Esophagus (tissue), 2 donors: ENCODE data around the gene PPP1R3G. TPM values are rescaled to one million over a fixed set of nuclear protein-coding genes. Genes with fewer than 3 reads are reported as not detected.
A peak's percentile ranks its signal among the peaks of the same experiment; 100 is the strongest.

Source experiments
- H3K27ac ChIP-seq, 2 donors: one replicate each; pipeline ENCODE4 v1.5.1; 2013; ENCODE audit warnings: low read depth in 2 of 2, mild to moderate bottlenecking in 2 of 2, inconsistent platforms in 1 of 2, low read length in 1 of 2, moderate library complexity in 1 of 2
- H3K27me3 ChIP-seq, 2 donors: one replicate each; pipeline ENCODE4 v1.6.1; 2013; ENCODE audit warnings: low read length in 2 of 2, control low read depth in 1 of 2, mild to moderate bottlenecking in 1 of 2; ENCODE audit not compliant: insufficient read depth in 2 of 2, control insufficient read depth in 1 of 2
- H3K36me3 ChIP-seq, 2 donors: one replicate each; pipeline ENCODE4 v1.6.1; 2013; ENCODE audit warnings: low read length in 1 of 2; ENCODE audit not compliant: control insufficient read depth in 2 of 2, insufficient read depth in 2 of 2
- H3K4me1 ChIP-seq, 2 donors: one replicate each; pipeline ENCODE4 v1.6.1; 2013; ENCODE audit warnings: low read length in 1 of 2; ENCODE audit not compliant: control insufficient read depth in 2 of 2, insufficient read depth in 2 of 2
- H3K4me3 ChIP-seq, 2 donors: one replicate each; pipeline ENCODE4 v1.5.1; 2013; ENCODE audit warnings: low read length in 2 of 2, mild to moderate bottlenecking in 2 of 2, low read depth in 1 of 2, moderate library complexity in 1 of 2
- H3K9me3 ChIP-seq, 2 donors: one replicate each; pipeline ENCODE4 v1.6.1; 2013; ENCODE audit warnings: mild to moderate bottlenecking in 2 of 2, low read depth in 1 of 2, low read length in 1 of 2, moderate library complexity in 1 of 2; ENCODE audit not compliant: control insufficient read depth in 2 of 2, insufficient read depth in 1 of 2
- WGBS, 2 donors: extraction: QIAGEN DNeasy Blood & Tissue Kit; methylation state at CpG; one replicate each; pipeline ENCODE4 v1.1.7; 2013; 5-methylcytosine and 5-hydroxymethylcytosine counted together
- polyA plus RNA-seq, 2 donors: library from polyadenylated mRNA; stranded (reverse); fragments of 200-250 nt; gene quantifications; one replicate each; pipeline ENCODE4 v1.2.3, GENCODE V29; 2013
- donor health status: healthy with polysubstance abuse.
- donor health status: Bipolar disorder and iron deficiency.

Gene PPP1R3G
- polyA plus RNA-seq, 2 donors, result 0.92 to 2.2 TPM

- Histone ChIP-seq H3K4me1 (peaks cover 2 to 18% of the 10 kb centered on the region in 2 donors), H3K36me3 (no peaks in the 10 kb centered on the region), H3K27ac (no peak overlapping the region), H3K27me3 (no peaks in the 10 kb centered on the region), H3K4me3 (no peak overlapping the region), H3K9me3 (peaks cover 0 to 6% of the 10 kb centered on the region in 2 donors)
- 75 to 76% methylated on average over 4 of the region's 4 CpGs for WGBS, 2 donors
These were observed 3.2 kb upstream of the PPP1R3G start for GRCh38 chr6:5081955-5082354.

GRCh38 chr6:5082487-5083306 lies 2.4 kb upstream of the PPP1R3G start:
- Histone ChIP-seq H3K4me3 (no peak overlapping the region), H3K27me3 (no peaks in the 10 kb centered on the region), H3K4me1 (peaks cover 2 to 20% of the 10 kb centered on the region in 2 donors), H3K36me3 (no peaks in the 10 kb centered on the region), H3K9me3 (peaks cover 0 to 6% of the 10 kb centered on the region in 2 donors), H3K27ac (peak overlapping the region; percentile 18 to 68)
- 59 to 66% methylated on average over 12 of the region's 12 CpGs for whole genome bisulfite sequencing, 2 donors

GRCh38 chr6:5083307-5083583 lies 1.9 kb upstream of the PPP1R3G start:
- Histone ChIP-seq H3K4me3 (no peak overlapping the region), H3K36me3 (no peaks in the 10 kb centered on the region), H3K27ac (peak overlapping the region; percentile 1 to 24), H3K4me1 (peaks cover 2 to 20% of the 10 kb centered on the region in 2 donors), H3K27me3 (no peaks in the 10 kb centered on the region), H3K9me3 (peaks cover 0 to 6% of the 10 kb centered on the region in 2 donors)
- 49 to 59% methylated on average over 4 of the region's 4 CpGs for WGBS, 2 donors

GRCh38 chr6:5083813-5084359 lies 1.3 kb upstream of the PPP1R3G start:
- Histone ChIP-seq H3K27ac (peak overlapping the region in 1 of 2 donors; percentile 45), H3K9me3 (peaks cover 0 to 6% of the 10 kb centered on the region in 2 donors), H3K36me3 (no peaks in the 10 kb centered on the region), H3K4me1 (peaks cover 2 to 20% of the 10 kb centered on the region in 2 donors), H3K4me3 (peak overlapping the region; percentile 55 to 60), H3K27me3 (no peaks in the 10 kb centered on the region)
- 56 to 59% methylated on average over 16 to 18 of the region's 18 CpGs for WGBS, 2 donors

- H3K4me3 ChIP-seq, result peak overlapping the region; percentile 55 to 60
- peaks cover 0 to 6% of the 10 kb centered on the region in 2 donors for H3K9me3 ChIP-seq
- no peaks in the 10 kb centered on the region for H3K27me3 ChIP-seq
- H3K36me3 ChIP-seq, result no peaks in the 10 kb centered on the region
- peaks cover 2 to 20% of the 10 kb centered on the region in 2 donors for H3K4me1 ChIP-seq
- peak overlapping the region; percentile 45 to 75 for H3K27ac ChIP-seq
- 1 to 3% methylated on average over 34 to 57 of the region's 57 CpGs for WGBS, 2 donors
These were observed 771 bp upstream of the PPP1R3G start for GRCh38 chr6:5084360-5084780.

- H3K9me3 ChIP-seq, result peaks cover 0 to 6% of the 10 kb centered on the region in 2 donors
- peak overlapping the region; percentile 45 to 75 for H3K27ac ChIP-seq
- peak overlapping the region; percentile 55 to 60 for H3K4me3 ChIP-seq
- H3K4me1 ChIP-seq, result peaks cover 2 to 20% of the 10 kb centered on the region in 2 donors
- H3K36me3 ChIP-seq, result no peaks in the 10 kb centered on the region
- WGBS, 2 donors, result 1 to 2% methylated on average over 46 to 74 of the region's 74 CpGs
- no peaks in the 10 kb centered on the region for H3K27me3 ChIP-seq
These were observed 630 bp downstream of the PPP1R3G start for GRCh38 chr6:5085648-5086293.

- Histone ChIP-seq H3K36me3 (no peaks in the 10 kb centered on the region), H3K9me3 (peaks cover 0 to 6% of the 10 kb centered on the region in 2 donors), H3K4me3 (peak overlapping the region; percentile 55 to 60), H3K27me3 (no peaks in the 10 kb centered on the region), H3K4me1 (peaks cover 2 to 20% of the 10 kb centered on the region in 2 donors), H3K27ac (no peak overlapping the region)
- 29 to 36% methylated on average over 56 of the region's 56 CpGs for WGBS, 2 donors
These were observed 1.3 kb downstream of the PPP1R3G start for GRCh38 chr6:5086294-5086890.

- H3K9me3 ChIP-seq, result peaks cover 0 to 6% of the 10 kb centered on the region in 2 donors
- peaks cover 2 to 18% of the 10 kb centered on the region in 2 donors for H3K4me1 ChIP-seq
- 83 to 84% methylated on average over 19 of the region's 19 CpGs for WGBS, 2 donors
- no peaks in the 10 kb centered on the region for H3K36me3 ChIP-seq
- no peak overlapping the region for H3K4me3 ChIP-seq
- no peak overlapping the region for H3K27ac ChIP-seq
- H3K27me3 ChIP-seq, result no peaks in the 10 kb centered on the region
These were observed 2.2 kb downstream of the PPP1R3G start for GRCh38 chr6:5087389-5087788.

- no peaks in the 10 kb centered on the region for H3K27me3 ChIP-seq
- peaks cover 0 to 6% of the 10 kb centered on the region in 2 donors for H3K9me3 ChIP-seq
- peaks cover 2 to 14% of the 10 kb centered on the region in 2 donors for H3K4me1 ChIP-seq
- 56 to 77% methylated on average over 3 of the region's 3 CpGs for WGBS, 2 donors
- H3K27ac ChIP-seq, result no peak overlapping the region
- H3K4me3 ChIP-seq, result no peak overlapping the region
- H3K36me3 ChIP-seq, result no peaks in the 10 kb centered on the region
These were observed 3.6 kb downstream of the PPP1R3G start for GRCh38 chr6:5088780-5089179.
